Mesendoderm (in vitro differentiated cells): ENCODE measurements around the gene PRMT6.
"Not testable (repeated sequence)": the region's sequence is repeated elsewhere in the genome, so short reads cannot be mapped to it uniquely, and the experiment has no call there.

Experiments used
- DNase-seq: peaks from one replicate; pipeline ENCODE4 v3.0.0; 2013
- H2AK5ac ChIP-seq: 2 replicates; pipeline ENCODE4 v1.6.1; 2013; ENCODE audit warnings: low read length, inconsistent platforms
- H2BK120ac ChIP-seq: 2 replicates; pipeline ENCODE4 v1.6.1; 2013; ENCODE audit warnings: low read depth, mild to moderate bottlenecking, low read length, moderate library complexity, mixed read lengths
- H2BK15ac ChIP-seq: replicated peaks from 2 replicates; pipeline ENCODE4 v1.6.1; 2013; ENCODE audit warnings: low read depth, mild to moderate bottlenecking, moderate library complexity
- H2BK5ac ChIP-seq: 2 replicates; pipeline ENCODE4 v1.6.1; 2013; ENCODE audit warnings: low read length, inconsistent platforms
- H3K18ac ChIP-seq: 2 replicates; pipeline ENCODE4 v1.6.1; 2013; ENCODE audit warnings: mild to moderate bottlenecking, low read length, mixed read lengths
- H3K23ac ChIP-seq: one replicate; pipeline ENCODE4 v1.6.1; 2013; ENCODE audit warnings: low read length
- H3K27ac ChIP-seq: 2 replicates; pipeline ENCODE4 v1.5.1; 2013; ENCODE audit warnings: low read depth, mild to moderate bottlenecking, inconsistent platforms, low read length, moderate library complexity
- H3K27me3 ChIP-seq: 2 replicates; pipeline ENCODE4 v1.6.1; 2013; ENCODE audit warnings: low read length, control low read depth, mild to moderate bottlenecking, inconsistent platforms; ENCODE audit not compliant: insufficient read depth, poor library complexity
- H3K36me3 ChIP-seq: 2 replicates; pipeline ENCODE4 v1.6.1; 2013; ENCODE audit warnings: low read length, inconsistent platforms; ENCODE audit not compliant: control insufficient read depth, insufficient read depth
- H3K4ac ChIP-seq: one replicate; pipeline ENCODE4 v1.6.1; 2013; ENCODE audit warnings: low read depth, mild to moderate bottlenecking, low read length, moderate library complexity
- H3K4me1 ChIP-seq: 2 replicates; pipeline ENCODE4 v1.6.1; 2013; ENCODE audit warnings: low read depth, low read length, inconsistent platforms; ENCODE audit not compliant: control insufficient read depth
- H3K4me2 ChIP-seq: 2 replicates; pipeline ENCODE4 v1.6.1; 2013; ENCODE audit warnings: low read length
- H3K4me3 ChIP-seq: 2 replicates; pipeline ENCODE4 v1.5.1; 2013; ENCODE audit warnings: mild to moderate bottlenecking, low read length
- H3K56ac ChIP-seq: one replicate; pipeline ENCODE4 v1.6.1; 2013; ENCODE audit warnings: low read length
- H3K79me1 ChIP-seq: 2 replicates; pipeline ENCODE4 v1.6.1; 2013; ENCODE audit warnings: low read length, inconsistent platforms
- H3K79me2 ChIP-seq: 2 replicates; pipeline ENCODE4 v1.6.1; 2013; ENCODE audit warnings: mild to moderate bottlenecking, low read length; ENCODE audit not compliant: control insufficient read depth, insufficient read depth
- H3K9ac ChIP-seq: 2 replicates; pipeline ENCODE4 v1.6.1; 2013; ENCODE audit warnings: low read length, inconsistent platforms
- H4K5ac ChIP-seq: one replicate; pipeline ENCODE4 v1.6.1; 2013; ENCODE audit warnings: low read length
- H4K8ac ChIP-seq: one replicate; pipeline ENCODE4 v1.6.1; 2013; ENCODE audit warnings: low read depth, mild to moderate bottlenecking, control low read depth, low read length, moderate library complexity
- WGBS: extraction: QIAGEN DNeasy Blood & Tissue Kit; methylation state at CpG from one replicate; pipeline ENCODE4 v1.1.7; 2013; ENCODE audit warnings: low lambda C conversion rate, missing lambda C conversion rate; ENCODE audit not compliant: insufficient coverage; ENCODE audit errors: extremely low coverage; 5-methylcytosine and 5-hydroxymethylcytosine counted together

PRMT6 gene

DNA sequence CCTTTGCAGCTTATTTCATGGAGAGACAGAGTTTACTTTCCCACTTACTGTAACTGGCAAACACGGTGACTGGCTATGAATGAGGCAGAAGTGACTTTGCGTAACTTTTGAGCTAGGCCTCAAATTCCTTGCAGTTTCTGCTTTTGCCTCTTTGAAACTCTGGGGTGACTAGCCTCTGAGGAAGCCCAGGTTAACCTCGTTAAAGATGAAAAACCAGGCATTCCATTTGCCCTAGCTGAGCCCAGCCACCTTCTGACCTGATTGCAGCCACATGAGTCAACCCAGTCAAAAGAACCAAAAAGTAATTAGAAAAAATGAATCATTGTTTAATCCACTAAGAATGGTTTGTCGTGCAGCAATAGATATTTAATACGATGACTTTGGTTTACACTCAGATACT, 20.4 kb downstream of the PRMT6 start:
- Histone ChIP-seq H3K4me1 (no peaks in the 10 kb centered on the region), H3K18ac (no peak overlapping the region), H3K36me3 (no peaks in the 10 kb centered on the region), H3K79me1 (no peaks in the 10 kb centered on the region), H3K9ac (no peak overlapping the region), H4K5ac (no peak overlapping the region), H3K27ac (no peak overlapping the region), H3K23ac (no peak overlapping the region), H2BK5ac (no peak overlapping the region), H2BK15ac (no peak overlapping the region), H3K4ac (no peak overlapping the region), H3K4me3 (no peak overlapping the region), H3K27me3 (no peaks in the 10 kb centered on the region), H2BK120ac (no peak overlapping the region), H3K4me2 (no peak overlapping the region), H3K56ac (no peak overlapping the region), H4K8ac (no peak overlapping the region), H2AK5ac (no peak overlapping the region), H3K79me2 (no peaks in the 10 kb centered on the region)
- DNase-seq = peak; percentile 72
- no CpG with 5 or more reads among the region's 5 CpGs for WGBS

- Histone ChIP-seq H3K9ac (no peak overlapping the region), H3K27me3 (no peaks in the 10 kb centered on the region), H3K36me3 (no peaks in the 10 kb centered on the region), H3K23ac (no peak overlapping the region), H4K8ac (no peak overlapping the region), H3K18ac (no peak overlapping the region), H2BK5ac (no peak overlapping the region), H3K4ac (no peak overlapping the region), H3K4me3 (no peak overlapping the region), H2BK120ac (no peak overlapping the region), H3K56ac (no peak overlapping the region), H3K4me1 (no peaks in the 10 kb centered on the region), H3K79me1 (no peaks in the 10 kb centered on the region), H3K79me2 (no peaks in the 10 kb centered on the region), H3K27ac (no peak overlapping the region), H2BK15ac (no peak overlapping the region), H3K4me2 (no peak overlapping the region), H2AK5ac (no peak overlapping the region), H4K5ac (no peak overlapping the region)
- WGBS = no CpG with 5 or more reads among the region's 1 CpG
- no peak for DNase-seq
Observed at GRCh38 chr1:107079249-107079648, 22.8 kb downstream of the PRMT6 start.

- no peak overlapping the region for H2BK5ac ChIP-seq
Observed at GRCh38 chr1:107081102-107081501, 24.6 kb downstream of the PRMT6 start.

DNA sequence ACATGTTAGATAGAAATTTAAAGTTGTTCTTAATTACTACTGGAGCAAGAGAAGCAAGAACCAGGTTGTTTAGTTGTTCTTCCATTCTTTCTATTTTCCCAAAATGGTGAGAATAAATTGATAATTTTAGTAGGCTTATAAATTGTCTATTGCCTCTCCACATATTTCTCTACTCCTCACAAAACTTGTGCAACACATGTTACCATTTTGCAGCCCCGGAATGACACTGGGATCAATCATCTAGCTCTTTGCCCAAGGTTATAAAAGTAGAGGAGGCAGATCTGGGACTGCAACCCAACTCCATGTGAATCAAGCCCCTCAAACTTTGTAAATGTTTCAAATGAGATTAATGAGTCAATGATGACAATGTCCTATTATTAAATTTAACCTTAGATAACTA, 34.9 kb downstream of the PRMT6 start:
- Histone ChIP-seq H3K27me3 (no peaks in the 10 kb centered on the region), H2BK15ac (no peak overlapping the region), H4K8ac (no peak overlapping the region), H3K23ac (no peak overlapping the region), H3K4me3 (no peak overlapping the region), H2BK5ac (no peak overlapping the region), H4K5ac (no peak overlapping the region), H3K18ac (no peak overlapping the region), H2BK120ac (no peak overlapping the region), H3K79me1 (no peaks in the 10 kb centered on the region), H3K56ac (no peak overlapping the region), H3K4me1 (no peaks in the 10 kb centered on the region), H3K79me2 (no peaks in the 10 kb centered on the region), H3K4ac (no peak overlapping the region), H3K36me3 (no peaks in the 10 kb centered on the region), H3K9ac (no peak overlapping the region), H2AK5ac (no peak overlapping the region), H3K4me2 (no peak overlapping the region), H3K27ac (no peak overlapping the region)
- no CpG with 5 or more reads among the region's 1 CpG for WGBS
- no peak for DNase-seq

More at GRCh38 chr1:107081102-107081501, 24.6 kb downstream of the PRMT6 start:
- no peak for DNase-seq
- Histone ChIP-seq H3K4ac (no peak overlapping the region), H3K4me1 (no peaks in the 10 kb centered on the region), H3K27me3 (no peaks in the 10 kb centered on the region), H4K8ac (no peak overlapping the region), H3K18ac (no peak overlapping the region), H3K23ac (no peak overlapping the region), H2BK120ac (no peak overlapping the region), H2BK15ac (no peak overlapping the region), H3K9ac (no peak overlapping the region), H3K79me2 (no peaks in the 10 kb centered on the region), H2AK5ac (no peak overlapping the region), H3K36me3 (no peaks in the 10 kb centered on the region), H4K5ac (no peak overlapping the region), H3K56ac (no peak overlapping the region), H3K79me1 (no peaks in the 10 kb centered on the region), H3K4me3 (no peak overlapping the region), H3K4me2 (no peak overlapping the region), H3K27ac (no peak overlapping the region)
- 100% methylated on average over 1 of the region's 2 CpGs for WGBS

DNA sequence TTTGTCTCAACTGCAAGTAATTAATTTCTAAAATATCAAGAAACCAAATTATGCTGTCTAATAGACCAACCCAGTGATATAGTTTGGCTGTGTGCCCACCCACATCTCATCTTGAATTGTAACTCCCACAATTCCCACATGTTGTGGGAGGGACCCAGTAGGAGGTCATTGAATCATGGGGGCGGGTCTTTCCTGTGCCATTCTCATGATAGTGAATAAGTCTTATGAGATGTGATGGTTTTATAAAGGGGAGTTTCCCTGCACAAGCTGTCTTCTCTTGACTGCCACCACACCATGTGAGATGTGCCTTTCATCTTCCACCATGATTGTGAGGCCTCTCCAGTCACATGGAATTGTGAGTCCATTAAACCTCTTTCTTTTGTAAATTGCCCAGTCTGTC, 36.9 kb downstream of the PRMT6 start:
- not testable (repeated sequence) for H3K23ac ChIP-seq, H4K5ac ChIP-seq, H3K4me3 ChIP-seq, H2BK5ac ChIP-seq, H3K4ac ChIP-seq, DNase-seq, H3K18ac ChIP-seq, H3K9ac ChIP-seq, H2AK5ac ChIP-seq, H3K27ac ChIP-seq, H3K4me2 ChIP-seq, H3K56ac ChIP-seq, H2BK15ac ChIP-seq, H3K79me2 ChIP-seq, H4K8ac ChIP-seq, H3K79me1 ChIP-seq, H3K4me1 ChIP-seq, H2BK120ac ChIP-seq, H3K27me3 ChIP-seq, H3K36me3 ChIP-seq
- WGBS = no CpG with 5 or more reads among the region's 1 CpG

DNA sequence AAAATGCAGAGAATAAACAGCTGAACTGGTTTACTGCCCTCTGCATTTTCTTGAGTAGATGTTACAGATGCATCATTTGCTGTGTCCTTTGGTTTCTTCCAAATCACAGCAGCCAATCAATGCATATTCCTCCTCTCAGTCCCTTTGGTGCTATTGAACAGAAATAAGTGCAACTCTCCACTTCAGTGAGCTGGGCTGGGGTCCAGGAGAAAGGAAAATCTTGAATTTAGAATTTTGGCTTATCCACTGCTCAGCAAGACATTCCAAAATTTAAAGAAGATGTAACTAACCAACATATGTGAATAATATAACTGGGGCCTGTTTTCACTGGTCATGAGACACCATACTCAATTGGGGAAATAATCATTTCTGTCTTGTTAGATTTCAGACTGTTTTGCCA, 39.2 kb downstream of the PRMT6 start:
- H3K4ac ChIP-seq = no peak overlapping the region
- no peaks in the 10 kb centered on the region for H3K79me2 ChIP-seq

More for the DNA sequence above, 39.2 kb downstream of the PRMT6 start:
- Histone ChIP-seq H3K36me3 (no peaks in the 10 kb centered on the region), H4K5ac (no peak overlapping the region), H3K27ac (no peak overlapping the region), H2AK5ac (no peak overlapping the region), H3K56ac (no peak overlapping the region), H3K79me1 (no peaks in the 10 kb centered on the region), H4K8ac (no peak overlapping the region), H3K4me2 (no peak overlapping the region), H3K18ac (no peak overlapping the region), H3K23ac (no peak overlapping the region), H2BK15ac (no peak overlapping the region), H3K27me3 (no peaks in the 10 kb centered on the region), H3K4me1 (no peaks in the 10 kb centered on the region), H3K9ac (no peak overlapping the region), H2BK120ac (no peak overlapping the region), H2BK5ac (no peak overlapping the region), H3K4me3 (no peak overlapping the region)
- no peak for DNase-seq
